Esophagus muscularis mucosa (tissue), 4 donors: ENCODE measurements around the gene PTOV1.

Experiments used
- EP300 ChIP-seq: sonication (generic); formaldehyde crosslinking; IDR thresholded peaks from one replicate; pipeline ENCODE4 v1.6.1; 2017; ENCODE audit warnings: antibody characterized with exemption
- POLR2A ChIP-seq: fragments of 450-650 bp; IDR thresholded peaks from one replicate; pipeline ENCODE4 v1.6.1; 2017; ENCODE audit warnings: antibody characterized with exemption, moderate library complexity, mild to moderate bottlenecking, low read depth
- POLR2AphosphoS5 ChIP-seq, 2 donors: sonication (generic); formaldehyde crosslinking; IDR thresholded peaks; one replicate each; pipeline ENCODE4 v1.6.1; 2017; ENCODE audit warnings: antibody characterized with exemption in 2 of 2
- TF ChIP-seq, protein P1 (sequence below), 3 experiments: fragments of 200-600 bp in 2 of 3; fragments of 450-650 bp in 1 of 3; sonication (generic) in 2 of 3; IDR thresholded peaks; one replicate each; pipeline ENCODE4 v1.5.1; 2017 to 2019; ENCODE audit warnings: antibody characterized with exemption in 3 of 3, mild to moderate bottlenecking in 2 of 3, moderate library complexity in 1 of 3

DNA sequence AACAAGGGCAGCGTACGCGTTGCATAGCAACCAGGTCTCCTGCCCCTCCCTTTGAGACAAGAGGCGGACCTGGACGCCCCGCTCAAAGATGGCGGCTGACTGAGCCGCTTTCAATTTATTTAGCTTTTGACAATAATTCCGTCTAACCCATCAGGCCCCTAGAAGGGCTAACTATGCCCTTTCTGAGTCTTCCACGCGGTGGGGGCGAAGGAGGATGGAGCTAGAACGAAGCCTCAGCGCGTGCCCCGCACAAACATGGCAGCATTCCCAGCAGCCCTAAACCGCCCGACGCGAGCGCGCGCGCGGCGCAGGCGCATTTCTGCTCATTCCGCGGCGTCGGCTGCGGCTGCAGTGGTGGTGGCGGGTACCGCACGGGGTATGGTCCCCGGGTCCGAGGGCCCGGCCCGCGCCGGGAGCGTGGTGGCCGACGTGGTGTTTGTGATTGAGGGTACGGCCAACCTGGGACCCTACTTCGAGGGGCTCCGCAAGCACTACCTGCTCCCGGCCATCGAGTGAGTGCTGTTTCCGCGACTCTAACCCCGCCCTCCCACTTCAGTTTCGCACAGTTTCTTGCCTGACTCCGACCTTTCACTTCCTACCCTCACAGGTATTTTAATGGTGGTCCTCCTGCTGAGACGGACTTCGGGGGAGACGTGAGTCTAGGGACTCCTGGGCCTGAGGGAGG is 32.9 kb upstream of the PTOV1 start, which contains the start of gene MED25:
- TF ChIP-seq, protein P1, sequence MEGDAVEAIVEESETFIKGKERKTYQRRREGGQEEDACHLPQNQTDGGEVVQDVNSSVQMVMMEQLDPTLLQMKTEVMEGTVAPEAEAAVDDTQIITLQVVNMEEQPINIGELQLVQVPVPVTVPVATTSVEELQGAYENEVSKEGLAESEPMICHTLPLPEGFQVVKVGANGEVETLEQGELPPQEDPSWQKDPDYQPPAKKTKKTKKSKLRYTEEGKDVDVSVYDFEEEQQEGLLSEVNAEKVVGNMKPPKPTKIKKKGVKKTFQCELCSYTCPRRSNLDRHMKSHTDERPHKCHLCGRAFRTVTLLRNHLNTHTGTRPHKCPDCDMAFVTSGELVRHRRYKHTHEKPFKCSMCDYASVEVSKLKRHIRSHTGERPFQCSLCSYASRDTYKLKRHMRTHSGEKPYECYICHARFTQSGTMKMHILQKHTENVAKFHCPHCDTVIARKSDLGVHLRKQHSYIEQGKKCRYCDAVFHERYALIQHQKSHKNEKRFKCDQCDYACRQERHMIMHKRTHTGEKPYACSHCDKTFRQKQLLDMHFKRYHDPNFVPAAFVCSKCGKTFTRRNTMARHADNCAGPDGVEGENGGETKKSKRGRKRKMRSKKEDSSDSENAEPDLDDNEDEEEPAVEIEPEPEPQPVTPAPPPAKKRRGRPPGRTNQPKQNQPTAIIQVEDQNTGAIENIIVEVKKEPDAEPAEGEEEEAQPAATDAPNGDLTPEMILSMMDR (IDR thresholded peaks at IDR 0.05) = peak; percentile 23 to 51 (median 50)
- TF ChIP-seq POLR2A = peak; percentile 55
- TF ChIP-seq POLR2AphosphoS5 (IDR thresholded peaks at IDR 0.05) = peak; percentile 87 to 89
- TF ChIP-seq EP300 = no peak
